WI38 (cell line): Measurements from ENCODE around the gene AKTIP.
"Not testable (repeated sequence)": the region's sequence is repeated elsewhere in the genome, so short reads cannot be mapped to it uniquely, and the experiment has no call there.

Source experiments
- H3K4me3 ChIP-seq: 2 replicates; pipeline ENCODE4 v1.5.1; 2011; ENCODE audit warnings: low read depth, mild to moderate bottlenecking, control low read depth, low read length
- CTCF ChIP-seq: IDR thresholded peaks from 2 replicates; pipeline ENCODE4 v1.5.1; 2012; ENCODE audit warnings: low read depth, mild to moderate bottlenecking, control low read depth, low read length

The AKTIP gene

GRCh38 chr16:53502331-53503269, at the start of gene AKTIP:
AKTIP (minus strand) TSS chr16:53503209; CDS start chr16:53500259, 2,950 bp downstream.
- H3K4me3 ChIP-seq = peak within 1 kb of the TSS; percentile 79
- no peak for TF ChIP-seq CTCF

DNA sequence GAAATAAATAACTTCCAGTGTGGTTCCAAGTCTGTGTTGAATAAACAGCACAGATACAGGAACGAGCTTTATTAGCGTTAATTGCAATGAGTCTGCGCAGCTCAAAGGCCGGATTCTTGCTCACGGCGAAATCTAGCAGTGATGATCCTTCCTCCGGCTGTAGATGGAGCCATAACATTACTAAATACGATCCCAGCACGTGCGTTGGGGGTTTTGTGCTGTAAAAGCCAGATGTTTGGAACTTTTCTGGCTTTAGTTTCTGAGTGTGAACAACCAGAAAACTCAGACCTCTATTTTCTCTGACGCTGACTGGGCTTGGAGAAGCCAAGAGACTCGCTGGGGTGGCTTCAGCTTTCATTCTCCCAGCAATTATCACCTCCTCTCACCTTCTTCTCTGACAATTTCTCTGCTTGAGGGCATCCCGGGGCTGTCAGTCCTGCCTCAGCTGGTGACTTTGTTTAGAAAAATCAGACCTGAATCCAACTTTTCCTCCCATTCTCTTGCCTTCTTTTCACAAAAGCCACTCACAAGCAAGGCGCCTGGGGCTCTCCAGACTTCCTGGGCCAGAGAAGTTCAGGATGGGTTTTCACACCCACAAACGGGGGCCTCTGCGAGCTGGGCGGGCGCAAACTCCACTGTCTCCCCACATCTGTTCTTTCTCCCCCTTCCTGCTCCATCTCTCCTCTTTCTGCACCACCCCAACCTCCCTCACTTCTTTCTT, 47.1 kb upstream of the AKTIP start:
- TF ChIP-seq CTCF = peak; percentile 61
- H3K4me3 ChIP-seq = no peak overlapping the region

- no peak overlapping the region for H3K4me3 ChIP-seq
- TF ChIP-seq CTCF = 0 out of 2 replicates have a peak, but pooled peaks have one; percentile 8
Measured at GRCh38 chr16:53546988-53547391, 44.0 kb upstream of the AKTIP start.

DNA sequence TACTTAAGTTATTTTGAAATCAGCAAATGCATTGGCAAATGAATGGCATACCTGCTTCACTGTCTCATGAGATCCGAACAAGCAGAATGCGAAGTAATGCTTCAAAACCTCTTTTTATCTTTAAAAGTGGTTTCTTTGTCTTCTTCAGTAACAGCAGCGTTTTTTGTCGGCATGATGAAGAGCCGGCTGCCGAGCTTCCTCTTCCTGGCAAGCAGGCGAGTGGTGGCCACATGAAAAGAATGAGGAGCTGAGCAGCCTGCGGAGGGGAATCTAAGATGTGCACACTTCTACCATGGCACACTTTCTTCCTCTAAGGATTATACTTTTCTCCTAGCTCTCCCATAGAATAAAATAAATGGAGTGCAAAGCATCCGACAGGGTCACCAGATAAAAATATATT, 42.4 kb upstream of the AKTIP start:
- no peak overlapping the region for H3K4me3 ChIP-seq
- no peak for TF ChIP-seq CTCF

GRCh38 chr16:53542283-53542682, 39.3 kb upstream of the AKTIP start:
- H3K4me3 ChIP-seq = no peak overlapping the region
- no peak for TF ChIP-seq CTCF

- no peak overlapping the region for H3K4me3 ChIP-seq
- TF ChIP-seq CTCF = no peak
Measured at GRCh38 chr16:53541326-53541725, 38.3 kb upstream of the AKTIP start.

DNA sequence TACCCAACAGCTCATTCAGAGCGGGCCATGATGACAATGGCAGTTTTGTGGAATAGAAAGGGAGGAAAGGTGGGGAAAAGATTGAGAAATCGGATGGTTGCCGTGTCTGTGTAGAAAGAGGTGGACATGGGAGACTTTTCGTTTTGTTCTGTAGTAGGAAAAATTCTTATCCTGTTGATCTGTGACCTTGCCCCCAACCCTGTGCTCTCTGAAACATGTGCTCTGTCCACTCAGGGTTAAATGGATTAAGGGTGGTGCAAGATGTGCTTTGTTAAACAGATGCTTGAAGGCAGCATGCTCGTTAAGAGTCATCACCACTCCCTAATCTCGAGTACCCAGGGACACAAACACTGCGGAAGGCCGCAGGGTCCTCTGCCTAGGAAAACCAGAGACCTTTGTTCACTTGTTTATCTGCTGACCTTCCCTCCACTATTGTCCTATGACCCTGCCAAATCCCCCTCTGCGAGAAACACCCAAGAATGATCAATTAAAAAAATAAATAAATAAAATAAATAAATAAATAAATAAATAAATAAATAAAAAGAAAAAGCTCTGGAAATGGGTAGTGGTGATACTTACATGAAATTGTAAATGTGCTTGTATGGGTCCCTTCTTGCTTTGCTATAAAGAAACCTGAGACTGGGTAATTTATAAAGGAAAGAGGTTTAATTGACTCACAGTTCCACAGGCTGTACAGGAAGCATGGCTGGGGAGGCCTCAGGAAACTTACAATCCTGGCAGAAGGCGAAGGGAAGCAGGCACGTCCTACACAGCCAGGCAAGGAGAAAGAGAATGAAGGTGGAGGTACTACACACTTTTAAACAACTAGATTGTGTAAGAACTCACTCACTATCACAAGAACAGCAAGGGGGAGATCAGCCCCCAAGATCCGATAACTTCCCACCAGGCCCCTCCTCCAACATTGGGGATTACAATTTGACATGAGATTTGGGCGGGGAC, 37.0 kb upstream of the AKTIP start:
- H3K4me3 ChIP-seq = not testable (repeated sequence)

DNA sequence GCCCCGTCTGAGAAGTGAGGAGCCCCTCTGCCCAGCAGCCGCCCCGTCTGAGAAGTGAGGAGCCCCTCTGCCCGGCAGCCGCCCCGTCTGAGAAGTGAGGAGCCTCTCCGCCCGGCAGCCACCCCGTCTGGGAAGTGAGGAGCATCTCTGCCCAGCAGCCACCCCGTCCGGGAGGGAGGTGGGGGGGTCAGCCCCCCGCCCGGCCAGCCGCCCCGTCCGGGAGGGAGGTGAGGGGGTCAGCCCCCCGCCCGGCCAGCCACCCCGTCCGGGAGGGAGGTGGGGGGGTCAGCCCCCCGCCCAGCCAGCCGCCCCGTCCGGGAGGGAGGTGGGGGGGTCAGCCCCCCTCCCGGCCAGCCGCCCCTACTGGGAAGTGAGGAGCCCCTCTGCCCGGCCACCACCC, 36.3 kb upstream of the AKTIP start:
- H3K4me3 ChIP-seq = not testable (repeated sequence)
